WTC11 (cell line): ENCODE results near the gene SLCO1A2. TPM values are rescaled to one million over a fixed set of nuclear protein-coding genes. Genes with fewer than 3 reads are reported as not detected.
A peak's percentile ranks its signal among the peaks of the same experiment; 100 is the strongest.

Source experiments
- ATAC-seq: fragments of 200-7000 bp; cut with Tn5 transposase; 2 replicates; pipeline ENCODE4 v1.10.0; 2021; ENCODE audit warnings: mild to moderate bottlenecking, moderate library complexity
- CTCF ChIA-PET: fragments of 300-600 bp; sonication (Branson Sonifier 250); formaldehyde crosslinking; loops from one replicate; lab custom pipeline; 2021; ENCODE audit warnings: antibody characterized with exemption; lab: Charles Lee
- POLR2A ChIA-PET: fragments of 350-600 bp; sonication (Branson Sonifier 250); formaldehyde crosslinking; loops from one replicate; lab custom pipeline; 2021; ENCODE audit warnings: antibody characterized with exemption; lab: Charles Lee
- DNase-seq: peaks from one replicate; pipeline ENCODE4 v3.0.0; 2021; ENCODE audit warnings: low spot score
- H3K27ac Mint-ChIP-seq: 2 replicates; pipeline ENCODE4 v1.8.0; 2021; ENCODE audit warnings: mixed read lengths
- H3K27me3 Mint-ChIP-seq: 2 replicates; pipeline ENCODE4 v1.8.0; 2021; ENCODE audit warnings: low read depth, mild to moderate bottlenecking, moderate library complexity, mixed read lengths
- H3K36me3 Mint-ChIP-seq: 2 replicates; pipeline ENCODE4 v1.8.0; 2021; ENCODE audit warnings: mixed read lengths
- H3K4me1 Mint-ChIP-seq: 2 replicates; pipeline ENCODE4 v1.8.0; 2022; ENCODE audit warnings: mixed read lengths
- H3K4me3 Mint-ChIP-seq: 2 replicates; pipeline ENCODE4 v1.8.0; 2021; ENCODE audit warnings: mild to moderate bottlenecking, moderate library complexity, mixed read lengths
- H3K9me3 Mint-ChIP-seq: 2 replicates; pipeline ENCODE4 v1.8.0; 2021; ENCODE audit warnings: mixed read lengths
- ATF6 ChIP-seq: sonication (generic); formaldehyde crosslinking; IDR thresholded peaks from 2 replicates; pipeline ENCODE4 v1.8.1; 2023; ENCODE audit warnings: mild to moderate bottlenecking, missing genetic modification reagents
- E2F1 ChIP-seq: sonication (generic); formaldehyde crosslinking; IDR thresholded peaks from 2 replicates; pipeline ENCODE4 v1.8.0; 2022; ENCODE audit warnings: mild to moderate bottlenecking, missing genetic modification reagents
- ESRRA ChIP-seq: sonication (generic); formaldehyde crosslinking; IDR thresholded peaks from 2 replicates; pipeline ENCODE4 v1.8.1; 2022; ENCODE audit warnings: mild to moderate bottlenecking, missing genetic modification reagents, borderline replicate concordance
- FOXP1 ChIP-seq: sonication (generic); formaldehyde crosslinking; IDR thresholded peaks from 2 replicates; pipeline ENCODE4 v1.8.0; 2022; ENCODE audit warnings: missing genetic modification reagents, mild to moderate bottlenecking, moderate library complexity, borderline replicate concordance
- FOXP4 ChIP-seq: sonication (generic); formaldehyde crosslinking; IDR thresholded peaks from 2 replicates; pipeline ENCODE4 v1.8.0; 2022; ENCODE audit warnings: mild to moderate bottlenecking, missing genetic modification reagents
- GTF2I ChIP-seq: fragments of 250-450 bp; sonication (Bioruptor Pico); conservative IDR thresholded peaks from 2 replicates; pipeline ENCODE4 v1.4.0; 2021; ENCODE audit warnings: mild to moderate bottlenecking
- IRF1 ChIP-seq: sonication (generic); formaldehyde crosslinking; IDR thresholded peaks from 2 replicates; pipeline ENCODE4 v1.8.0; 2023; ENCODE audit warnings: missing genetic modification reagents
- NR3C1 ChIP-seq: sonication (generic); formaldehyde crosslinking; conservative IDR thresholded peaks from 2 replicates; pipeline ENCODE4 v1.8.1; 2023; ENCODE audit warnings: low read depth, mild to moderate bottlenecking, missing genetic modification reagents
- RELA ChIP-seq: sonication (generic); formaldehyde crosslinking; IDR thresholded peaks from 2 replicates; pipeline ENCODE4 v1.8.1; 2022; ENCODE audit warnings: missing genetic modification reagents, mild to moderate bottlenecking, borderline replicate concordance
- SOX15 ChIP-seq: fragments of 250-450 bp; sonication (Bioruptor Pico); IDR thresholded peaks from 2 replicates; pipeline ENCODE4 v1.9.0; 2021; ENCODE audit warnings: mild to moderate bottlenecking
- TCF7 ChIP-seq: sonication (generic); formaldehyde crosslinking; IDR thresholded peaks from 2 replicates; pipeline ENCODE4 v1.8.0; 2022; ENCODE audit warnings: mild to moderate bottlenecking, low read depth, missing genetic modification reagents, moderate library complexity
- USF2 ChIP-seq: sonication (generic); formaldehyde crosslinking; IDR thresholded peaks from 2 replicates; pipeline ENCODE4 v1.8.1; 2023; ENCODE audit warnings: mild to moderate bottlenecking, missing genetic modification reagents, moderate library complexity
- ZMAT4 ChIP-seq: fragments of 250-450 bp; sonication (Bioruptor Pico); IDR thresholded peaks from 2 replicates; pipeline ENCODE4 v1.9.0; 2021; ENCODE audit warnings: mild to moderate bottlenecking
- ZNF219 ChIP-seq: sonication (generic); formaldehyde crosslinking; IDR thresholded peaks from 2 replicates; pipeline ENCODE4 v1.8.0; 2023; ENCODE audit warnings: missing genetic modification reagents, mild to moderate bottlenecking, borderline replicate concordance
- ZNF317 ChIP-seq: sonication (generic); formaldehyde crosslinking; IDR thresholded peaks from 2 replicates; pipeline ENCODE4 v1.8.1; 2023; ENCODE audit warnings: low read depth, mild to moderate bottlenecking, moderate library complexity, missing genetic modification reagents, borderline replicate concordance
- ZNF512 ChIP-seq: sonication (generic); formaldehyde crosslinking; IDR thresholded peaks from 2 replicates; pipeline ENCODE4 v1.8.1; 2022; ENCODE audit warnings: missing genetic modification reagents, borderline replicate concordance
- total RNA-seq: library from RNA; stranded (reverse); gene quantifications from 3 replicates; pipeline ENCODE4 v1.2.3, GENCODE V29; 2021

The SLCO1A2 gene
- total RNA-seq, 1 experiment from 2014 or later = 9.9 TPM

- POLR2A ChIA-PET = no interaction called here
- Mint-ChIP-seq H3K9me3 (peaks cover 42% of the 10 kb centered on the region), H3K27ac (no peak overlapping the region), H3K4me3 (no peak overlapping the region), H3K36me3 (peaks cover 21% of the 10 kb centered on the region), H3K4me1 (no peaks in the 10 kb centered on the region), H3K27me3 (no peaks in the 10 kb centered on the region)
- DNase-seq (no peak), ATAC-seq (no peak)
- CTCF ChIA-PET = no interaction called here
- no peak for TF ChIP-seq E2F1 (CRISPR knock-in tag)
Measured at GRCh38 chr12:21264232-21264631, 70.5 kb downstream of the SLCO1A2 start.

GRCh38 chr12:21257172-21257571, 77.5 kb downstream of the SLCO1A2 start:
- no peak for DNase-seq

GRCh38 chr12:21252070-21252469, 82.6 kb downstream of the SLCO1A2 start:
- ChIA-PET CTCF (no interaction called here), POLR2A (no interaction called here)
- no peak for TF ChIP-seq ZNF512 (CRISPR knock-in tag)
- no peak for TF ChIP-seq USF2 (CRISPR knock-in tag)
- no peak for TF ChIP-seq IRF1 (CRISPR knock-in tag)
- TF ChIP-seq ATF6 (CRISPR knock-in tag) = no peak
- TF ChIP-seq NR3C1 (CRISPR knock-in tag) = no peak
- TF ChIP-seq ZMAT4 (CRISPR knock-in tag) = no peak
- DNase-seq = no peak
- Mint-ChIP-seq H3K9me3 (peaks cover under 1% of the 10 kb centered on the region), H3K4me3 (no peak overlapping the region), H3K36me3 (no peaks in the 10 kb centered on the region; the same call in 1 of the 2 replicates), H3K27ac (no peak overlapping the region), H3K27me3 (no peaks in the 10 kb centered on the region; the same call in 1 of the 2 replicates), H3K4me1 (0 out of 2 replicates have a peak, but pooled peaks cover 3% of the 10 kb centered on the region)
- ATAC-seq = no peak

More at GRCh38 chr12:21257172-21257571, 77.5 kb downstream of the SLCO1A2 start:
- ATAC-seq = no peak
- peaks cover 40% of the 10 kb centered on the region for H3K9me3 Mint-ChIP-seq
- H3K27ac Mint-ChIP-seq = no peak overlapping the region
- no peak for TF ChIP-seq RELA (CRISPR knock-in tag)
- TF ChIP-seq ZNF219 = no peak
- 0 out of 2 replicates have a peak, but pooled peaks have one; percentile 9 for TF ChIP-seq GTF2I
- TF ChIP-seq ZNF317 = no peak
- H3K36me3 Mint-ChIP-seq = peaks cover 15% of the 10 kb centered on the region
- H3K4me1 Mint-ChIP-seq = no peaks in the 10 kb centered on the region
- H3K27me3 Mint-ChIP-seq = no peaks in the 10 kb centered on the region; the same call in 1 of the 2 replicates
- POLR2A ChIA-PET = no interaction called here
- H3K4me3 Mint-ChIP-seq = no peak overlapping the region
- CTCF ChIA-PET = no interaction called here

GRCh38 chr12:21248679-21249078, 86.0 kb downstream of the SLCO1A2 start:
- no peaks in the 10 kb centered on the region; the same call in 1 of the 2 replicates for H3K27me3 Mint-ChIP-seq
- no peaks in the 10 kb centered on the region for H3K36me3 Mint-ChIP-seq
- peaks cover 12% of the 10 kb centered on the region for H3K4me1 Mint-ChIP-seq
- no peaks in the 10 kb centered on the region for H3K9me3 Mint-ChIP-seq
- ATAC-seq (peak; percentile 36), DNase-seq (no peak)
- POLR2A ChIA-PET = no interaction called here
- no peak overlapping the region for H3K4me3 Mint-ChIP-seq
- no peak overlapping the region for H3K27ac Mint-ChIP-seq
- CTCF ChIA-PET = interaction anchor here (0.9 to 1.2 kb wide), 5 partner anchors 30 to 432 kb away, joined by 3 to 5 read pairs (median 3); no protein-coding TSS in a partner anchor
- TF ChIP-seq TCF7 = no peak
- TF ChIP-seq FOXP4 (CRISPR knock-in tag) = no peak
- TF ChIP-seq FOXP1 (CRISPR knock-in tag) = no peak
- TF ChIP-seq ESRRA = no peak
- no peak for TF ChIP-seq IRF1 (CRISPR knock-in tag)
- no peak for TF ChIP-seq SOX15 (CRISPR knock-in tag)
- TF ChIP-seq ZMAT4 (CRISPR knock-in tag) = no peak
